Neural progenitor cell (in vitro differentiated cells): ENCODE results near the gene EIF1AY.
"Not testable (repeated sequence)": the region's sequence is repeated elsewhere in the genome, so short reads cannot be mapped to it uniquely, and the experiment has no call there.

ENCODE experiments used
- EZH2 ChIP-seq: fragments of 200-600 bp; sonication (generic); IDR thresholded peaks from 2 replicates; pipeline ENCODE4 v1.6.1; 2017; ENCODE audit warnings: antibody characterized with exemption, mild to moderate bottlenecking, moderate library complexity
- EZH2phosphoT487 ChIP-seq: fragments of 200-600 bp; sonication (generic); IDR thresholded peaks from 2 replicates; pipeline ENCODE4 v1.6.1; 2017; ENCODE audit warnings: antibody characterized with exemption
- TF ChIP-seq, protein P1 (sequence below): fragments of 200-600 bp; sonication (generic); IDR thresholded peaks from 2 replicates; pipeline ENCODE4 v1.5.1; 2017; ENCODE audit warnings: antibody characterized with exemption, mild to moderate bottlenecking

DNA sequence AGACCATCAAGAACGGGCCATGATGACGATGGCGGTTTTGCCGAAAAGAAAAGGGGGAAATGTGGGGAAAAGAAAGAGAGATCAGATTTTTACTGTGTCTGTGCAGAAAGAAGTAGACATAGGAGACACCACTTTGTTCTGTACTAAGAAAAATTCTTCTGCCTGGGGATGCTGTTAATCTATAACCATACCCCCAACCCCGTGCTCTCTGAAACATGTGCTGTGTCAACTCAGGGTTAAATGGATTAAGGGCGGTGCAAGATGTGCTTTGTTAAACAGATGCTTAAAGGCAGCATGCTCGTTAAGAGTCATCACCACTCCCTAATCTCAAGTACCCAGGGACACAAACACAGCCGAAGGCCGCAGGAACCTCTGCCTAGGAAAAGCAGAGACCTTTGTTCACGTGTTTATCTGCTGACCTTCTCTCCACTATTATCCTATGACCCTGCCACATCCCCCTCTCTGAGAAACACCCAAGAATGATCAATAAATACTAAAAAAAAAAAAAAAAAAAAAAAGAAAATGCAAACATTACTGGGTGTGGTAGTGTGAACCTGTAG, 22.7 kb upstream of the EIF1AY start:
- TF ChIP-seq, protein P1, sequence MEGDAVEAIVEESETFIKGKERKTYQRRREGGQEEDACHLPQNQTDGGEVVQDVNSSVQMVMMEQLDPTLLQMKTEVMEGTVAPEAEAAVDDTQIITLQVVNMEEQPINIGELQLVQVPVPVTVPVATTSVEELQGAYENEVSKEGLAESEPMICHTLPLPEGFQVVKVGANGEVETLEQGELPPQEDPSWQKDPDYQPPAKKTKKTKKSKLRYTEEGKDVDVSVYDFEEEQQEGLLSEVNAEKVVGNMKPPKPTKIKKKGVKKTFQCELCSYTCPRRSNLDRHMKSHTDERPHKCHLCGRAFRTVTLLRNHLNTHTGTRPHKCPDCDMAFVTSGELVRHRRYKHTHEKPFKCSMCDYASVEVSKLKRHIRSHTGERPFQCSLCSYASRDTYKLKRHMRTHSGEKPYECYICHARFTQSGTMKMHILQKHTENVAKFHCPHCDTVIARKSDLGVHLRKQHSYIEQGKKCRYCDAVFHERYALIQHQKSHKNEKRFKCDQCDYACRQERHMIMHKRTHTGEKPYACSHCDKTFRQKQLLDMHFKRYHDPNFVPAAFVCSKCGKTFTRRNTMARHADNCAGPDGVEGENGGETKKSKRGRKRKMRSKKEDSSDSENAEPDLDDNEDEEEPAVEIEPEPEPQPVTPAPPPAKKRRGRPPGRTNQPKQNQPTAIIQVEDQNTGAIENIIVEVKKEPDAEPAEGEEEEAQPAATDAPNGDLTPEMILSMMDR = not testable (repeated sequence)
- not testable (repeated sequence) for TF ChIP-seq EZH2, EZH2phosphoT487
